ENCODE measurements around the gene ELMOD1. TPM values are rescaled to one million over a fixed set of nuclear protein-coding genes. Genes with fewer than 3 reads are reported as not detected.

ELMOD1 gene
- total RNA-seq, 4 donors from 2014 or later: not detected

- TF ChIP-seq, protein P1, sequence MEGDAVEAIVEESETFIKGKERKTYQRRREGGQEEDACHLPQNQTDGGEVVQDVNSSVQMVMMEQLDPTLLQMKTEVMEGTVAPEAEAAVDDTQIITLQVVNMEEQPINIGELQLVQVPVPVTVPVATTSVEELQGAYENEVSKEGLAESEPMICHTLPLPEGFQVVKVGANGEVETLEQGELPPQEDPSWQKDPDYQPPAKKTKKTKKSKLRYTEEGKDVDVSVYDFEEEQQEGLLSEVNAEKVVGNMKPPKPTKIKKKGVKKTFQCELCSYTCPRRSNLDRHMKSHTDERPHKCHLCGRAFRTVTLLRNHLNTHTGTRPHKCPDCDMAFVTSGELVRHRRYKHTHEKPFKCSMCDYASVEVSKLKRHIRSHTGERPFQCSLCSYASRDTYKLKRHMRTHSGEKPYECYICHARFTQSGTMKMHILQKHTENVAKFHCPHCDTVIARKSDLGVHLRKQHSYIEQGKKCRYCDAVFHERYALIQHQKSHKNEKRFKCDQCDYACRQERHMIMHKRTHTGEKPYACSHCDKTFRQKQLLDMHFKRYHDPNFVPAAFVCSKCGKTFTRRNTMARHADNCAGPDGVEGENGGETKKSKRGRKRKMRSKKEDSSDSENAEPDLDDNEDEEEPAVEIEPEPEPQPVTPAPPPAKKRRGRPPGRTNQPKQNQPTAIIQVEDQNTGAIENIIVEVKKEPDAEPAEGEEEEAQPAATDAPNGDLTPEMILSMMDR (IDR thresholded peaks at IDR 0.05; ENCODE audit: low read depth): no peak
Observed at GRCh38 chr11:107562647-107563208, 28.2 kb upstream of the ELMOD1 start.

DNA sequence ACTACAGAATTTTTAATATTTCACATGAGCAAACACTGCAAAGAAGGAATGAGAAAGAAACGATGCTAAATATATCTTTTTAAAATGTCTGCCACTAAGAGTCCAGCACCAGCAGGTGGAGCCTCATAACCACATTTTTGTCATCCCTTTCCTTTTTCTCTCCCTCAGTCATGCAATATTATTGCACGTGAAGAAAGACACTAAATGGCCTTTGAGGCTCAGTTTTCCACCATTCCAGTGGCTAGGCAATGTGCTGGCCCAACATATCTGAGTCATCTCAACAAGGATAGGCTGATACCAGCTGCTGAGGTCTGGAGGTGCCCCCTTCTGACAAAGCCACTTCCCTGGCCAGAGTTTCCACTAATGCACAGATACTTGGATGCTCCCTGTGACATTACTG, 27.2 kb upstream of the ELMOD1 start:
- TF ChIP-seq, protein P1 (IDR thresholded peaks at IDR 0.05; ENCODE audit: low read depth): no peak

DNA sequence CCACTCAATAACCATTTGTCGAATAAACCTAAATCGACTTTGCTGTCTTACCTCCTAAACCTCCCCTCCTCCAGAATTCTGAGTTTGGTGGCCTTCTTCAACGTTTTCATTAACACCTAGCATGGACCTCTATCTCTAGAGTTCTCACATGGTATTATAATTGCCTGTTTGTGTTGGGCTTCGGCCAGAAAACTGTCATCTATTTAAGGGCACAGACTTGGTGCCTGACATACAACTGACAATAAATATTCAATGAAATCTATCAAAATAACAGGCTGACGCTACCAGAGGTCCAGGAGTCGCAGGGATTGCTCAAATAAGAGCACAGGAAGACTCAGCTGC, 26.1 kb upstream of the ELMOD1 start:
- TF ChIP-seq, protein P1 (IDR thresholded peaks at IDR 0.05; ENCODE audit: low read depth): no peak

GRCh38 chr11:107565219-107565937, 25.6 kb upstream of the ELMOD1 start, which contains the start of gene ALKBH8:
ALKBH8 (minus strand) TSS chr11:107565735; CDS start chr11:107560893, 4,842 bp downstream.
- TF ChIP-seq, protein P1 (IDR thresholded peaks at IDR 0.05; ENCODE audit: low read depth): no peak

DNA sequence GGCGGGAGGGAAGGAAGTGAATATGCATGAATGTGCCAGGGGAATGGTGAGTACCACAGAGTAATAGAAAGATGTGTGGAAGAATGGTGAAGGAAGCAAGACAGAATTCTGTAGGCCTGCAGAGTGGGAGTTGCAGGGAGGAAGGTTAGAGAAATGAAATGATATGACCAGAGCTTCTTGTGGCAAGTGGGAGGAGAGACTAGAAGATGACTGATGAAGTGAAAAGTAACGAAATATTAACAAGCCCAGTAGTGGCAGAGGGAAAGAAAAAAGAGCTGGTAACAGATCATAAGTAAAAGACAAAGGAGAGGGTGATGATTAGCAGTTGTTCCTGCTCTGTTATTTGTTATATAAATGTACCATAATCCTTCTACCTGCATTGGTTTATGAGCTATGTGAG, 24.4 kb upstream of the ELMOD1 start:
- TF ChIP-seq, protein P1 (IDR thresholded peaks at IDR 0.05; ENCODE audit: low read depth): no peak

DNA sequence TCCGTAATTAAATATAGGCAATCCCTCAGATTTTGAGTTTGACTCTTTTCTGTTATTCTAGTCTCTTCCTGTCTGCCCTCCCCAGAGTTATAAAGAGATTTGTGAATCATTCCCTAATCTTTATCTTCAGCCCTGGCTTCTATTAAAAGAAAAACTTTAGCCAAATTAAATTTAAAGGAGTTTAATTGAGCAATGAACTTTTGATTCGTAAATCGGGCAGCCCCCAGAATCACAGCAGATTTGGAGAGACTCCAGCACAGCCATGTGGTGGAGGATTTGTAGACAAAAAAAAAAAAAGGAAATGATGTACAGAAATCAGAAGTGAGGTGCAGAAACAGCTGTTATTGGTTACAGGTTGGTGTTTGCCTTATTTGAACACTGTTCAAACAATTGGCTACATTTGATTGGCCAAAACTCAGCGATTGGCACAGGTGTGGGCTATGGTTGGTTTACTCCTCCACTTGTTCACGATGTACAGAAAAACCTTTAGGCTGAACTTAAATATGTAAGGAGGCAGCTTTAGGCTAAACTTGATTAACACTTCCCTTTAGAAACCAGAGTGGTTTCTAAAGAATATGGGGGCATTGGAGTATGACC, 23.1 kb upstream of the ELMOD1 start:
- TF ChIP-seq, protein P1 (IDR thresholded peaks at IDR 0.05; ENCODE audit: low read depth): no peak

DNA sequence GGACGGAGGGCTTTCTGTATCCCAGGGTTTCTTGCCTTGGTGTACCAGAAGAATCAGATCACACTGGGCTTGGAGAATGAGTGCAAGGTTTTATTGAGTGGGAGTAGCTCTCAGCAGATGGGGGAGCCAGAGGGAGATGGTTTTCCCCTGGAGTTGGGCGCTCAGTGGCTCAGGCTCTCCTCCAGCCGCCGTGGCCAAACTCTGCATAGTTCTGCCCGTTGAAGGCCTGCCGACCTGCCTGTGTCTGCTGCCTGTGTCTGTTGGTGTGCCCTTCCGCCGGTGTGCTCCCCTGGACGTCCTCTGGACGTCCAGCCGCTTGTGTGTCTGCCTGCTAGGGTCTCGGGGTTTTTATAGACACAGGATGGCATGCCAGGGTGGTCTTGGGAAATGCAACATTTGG, 20.9 kb upstream of the ELMOD1 start:
- TF ChIP-seq, protein P1 (IDR thresholded peaks at IDR 0.05; ENCODE audit: low read depth): no peak
